GM12891 (cell line): Measurements from ENCODE around the gene OTUD4.

ENCODE experiments used
- POLR2A ChIP-seq: IDR thresholded peaks from 2 replicates; pipeline ENCODE4 v1.6.1; 2011; ENCODE audit warnings: low read depth, low read length, control low read depth
- POLR2AphosphoS5 ChIP-seq: IDR thresholded peaks from 2 replicates; pipeline ENCODE4 v1.6.1; 2011; ENCODE audit warnings: low read depth, low read length, control low read depth
- TAF1 ChIP-seq: IDR thresholded peaks from 2 replicates; pipeline ENCODE4 v1.6.1; 2011; ENCODE audit warnings: low read depth, low read length, control low read depth

DNA sequence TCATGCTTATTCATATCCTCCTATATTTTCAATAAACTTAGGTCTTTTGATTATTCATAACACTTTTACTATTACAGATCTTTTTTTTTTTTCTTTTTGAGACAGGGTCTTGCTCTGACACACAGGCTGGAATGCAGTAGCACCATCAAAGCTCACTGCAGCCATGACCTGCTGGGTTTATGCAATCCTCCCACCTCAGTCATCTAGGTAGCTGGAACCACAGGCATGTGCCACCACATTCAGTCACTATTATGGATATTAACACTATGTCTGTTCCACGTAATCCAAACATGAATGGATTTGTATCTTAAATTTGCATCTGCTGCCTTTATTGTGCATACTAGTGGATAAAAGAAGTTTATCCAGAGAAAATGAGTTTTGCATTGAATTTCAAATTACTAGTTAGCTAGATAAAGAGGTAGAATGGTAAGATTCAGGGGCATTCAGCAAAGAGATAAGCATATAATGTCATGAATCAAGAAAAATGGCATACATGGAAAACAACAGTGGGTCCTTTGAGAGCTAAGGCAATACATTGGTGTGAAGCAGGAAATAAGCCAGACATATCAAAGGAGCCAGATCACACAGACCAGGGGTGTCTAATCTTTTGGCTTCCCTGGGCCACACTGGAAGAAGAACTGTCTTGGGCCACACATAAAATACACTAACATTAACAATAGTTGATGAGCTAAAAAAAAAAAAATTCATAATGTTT, 96.3 kb downstream of the OTUD4 start:
- TF ChIP-seq POLR2AphosphoS5 = no peak
- no peak for TF ChIP-seq POLR2A
- no peak for TF ChIP-seq TAF1
